Fibroblast of upper back skin (primary cell): ENCODE results near the gene RETREG2.

ENCODE experiments used
- DNase-seq: peaks from one replicate; pipeline ENCODE4 v3.0.0-alpha.2; 2013

Gene RETREG2

DNA sequence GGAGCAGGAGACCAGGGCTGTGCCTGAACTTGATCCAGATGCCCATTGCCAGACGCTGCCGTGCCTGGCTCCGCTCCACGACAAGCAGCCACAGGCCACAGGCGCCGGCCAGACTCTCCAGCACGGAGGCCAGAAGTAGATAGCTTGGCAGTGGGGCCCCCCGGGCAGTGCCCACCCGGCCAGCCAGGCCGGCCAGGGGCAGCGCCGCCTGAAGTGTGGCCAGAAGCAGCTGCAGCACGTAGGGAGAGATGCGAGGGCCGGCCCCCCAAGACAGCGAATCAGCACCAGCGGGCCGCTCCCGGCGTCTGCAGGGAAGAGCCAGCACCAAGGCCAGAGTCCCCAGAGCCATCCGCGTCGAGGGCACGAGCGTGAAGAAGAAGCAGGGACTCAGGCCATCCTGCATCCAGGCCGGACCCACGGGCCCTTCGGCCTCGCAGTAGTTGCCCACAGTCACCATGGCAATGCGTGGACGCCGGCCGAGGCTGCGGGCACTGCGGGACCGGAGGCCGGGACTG, 40.2 kb downstream of the RETREG2 start:
- peak; percentile 70 for DNase-seq

DNA sequence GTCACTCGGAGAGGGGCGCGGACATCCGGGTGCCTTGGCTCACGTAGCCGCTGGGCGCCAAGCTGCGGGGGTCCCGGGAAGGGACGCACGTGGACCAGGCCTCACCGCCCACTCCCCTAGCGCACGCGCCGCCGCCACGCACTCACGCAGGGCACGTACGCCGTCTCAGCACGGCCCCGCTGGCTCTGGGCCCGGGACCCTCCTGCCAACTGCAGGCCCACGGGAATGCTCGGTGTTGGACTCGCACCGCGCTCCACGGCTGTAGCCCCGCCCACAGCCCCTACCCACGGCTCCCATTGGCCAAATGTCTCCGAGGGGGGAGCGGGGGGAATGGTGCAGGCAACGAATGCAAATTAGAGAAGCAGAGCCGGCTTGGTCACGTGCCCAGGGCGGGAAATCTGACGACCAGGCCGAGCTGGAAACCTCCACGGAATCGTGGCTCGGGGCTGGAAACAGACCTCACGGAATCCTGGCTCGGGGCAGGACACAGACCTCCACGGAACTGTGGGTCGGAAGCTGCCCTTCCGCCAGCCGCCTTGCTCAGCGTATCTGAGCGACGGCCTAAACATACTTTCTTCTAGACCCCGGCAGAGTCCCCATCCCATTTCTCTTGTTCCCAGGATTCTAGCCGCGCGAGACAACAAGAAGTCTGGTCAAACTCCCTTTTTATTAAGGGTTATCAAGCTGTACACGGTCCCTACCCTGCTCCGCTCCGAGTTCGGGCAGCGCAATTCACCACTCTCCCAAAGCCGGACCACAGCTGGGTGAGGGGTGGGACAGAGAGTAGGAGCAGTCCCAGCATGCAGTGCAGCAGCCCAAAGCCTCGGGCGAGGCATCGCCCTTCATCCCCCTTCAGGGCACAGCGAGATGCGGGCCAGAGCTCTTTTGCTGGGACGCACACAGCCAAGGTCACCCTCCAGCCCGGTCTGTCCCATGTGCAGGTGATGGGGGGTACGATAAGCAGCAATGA, 40.9 kb downstream of the RETREG2 start, which contains the start of gene ABCB6:
ABCB6 (minus strand) TSS at position 227 of the 970 bp plus-strand sequence. CDS start 285 bp downstream, outside the sequence.
- peak; percentile 97 for DNase-seq

- DNase-seq = no peak
These were observed 41.9 kb downstream of the RETREG2 start for GRCh38 chr2:219219784-219220532.

GRCh38 chr2:219220652-219221402, 42.8 kb downstream of the RETREG2 start:
- no peak for DNase-seq

DNA sequence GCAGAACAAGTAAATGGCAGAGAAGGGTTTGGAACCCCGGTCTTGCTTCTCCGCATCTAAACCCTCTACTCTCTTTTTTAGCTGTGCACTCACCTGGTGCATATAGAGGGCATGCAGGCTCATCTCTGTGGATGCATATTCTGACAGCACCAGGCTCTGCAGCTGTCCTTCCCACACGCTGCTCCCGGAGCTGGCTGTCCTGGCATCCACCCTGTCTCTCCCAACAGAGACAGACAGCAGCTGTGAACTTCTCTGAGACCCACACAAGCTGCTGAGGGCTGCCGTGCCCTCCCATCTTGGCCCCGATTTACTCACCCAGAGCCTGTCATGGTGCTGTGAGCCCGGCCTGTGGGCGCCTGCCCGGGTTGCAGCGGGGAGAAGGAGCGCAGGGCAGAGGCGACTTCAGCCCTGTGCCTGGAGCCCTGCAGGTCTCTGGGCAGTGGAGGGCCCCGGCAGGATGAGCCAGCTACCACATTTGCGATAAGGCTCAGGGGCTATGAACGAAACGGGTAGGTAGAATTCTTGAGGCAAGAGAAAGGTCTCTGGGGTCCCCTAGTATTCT, 44.0 kb downstream of the RETREG2 start:
- DNase-seq = no peak

DNA sequence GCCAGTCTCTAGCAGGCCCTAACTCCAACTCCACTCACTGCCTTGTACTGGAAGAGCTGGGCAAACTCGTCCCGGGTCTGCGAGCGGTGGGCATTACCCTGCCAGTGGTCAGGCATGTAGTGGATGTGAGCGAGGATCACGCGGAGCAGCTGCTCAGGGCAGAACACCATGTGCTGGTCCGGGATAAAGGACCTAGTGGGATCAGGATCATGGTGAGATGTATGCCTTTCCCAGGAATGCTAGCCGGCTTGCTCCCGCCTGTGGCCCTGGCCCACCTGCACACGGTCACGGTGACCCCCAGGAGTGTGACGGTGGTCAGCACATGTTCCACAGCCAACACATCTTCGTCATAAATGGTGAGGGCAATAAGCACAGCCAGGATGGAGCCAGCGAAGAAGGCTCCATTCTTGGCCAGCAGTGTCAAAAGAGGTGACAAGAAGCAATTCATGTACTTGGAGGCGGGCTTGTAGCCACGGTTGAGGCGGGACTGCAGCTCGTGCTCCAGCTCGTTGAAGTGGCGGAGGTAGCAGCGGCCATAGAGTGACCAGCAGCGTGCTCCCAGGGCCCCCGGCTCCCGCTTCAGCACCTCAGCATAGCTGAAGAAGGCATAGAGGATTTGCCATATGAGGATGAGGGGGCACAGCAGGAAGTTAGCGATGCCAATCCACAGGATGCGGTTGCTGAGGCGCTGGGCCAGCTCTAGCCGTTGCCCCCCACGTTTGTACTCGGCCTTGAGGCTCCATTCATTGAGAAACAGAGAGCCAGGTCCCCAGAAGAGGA, 45.9 kb downstream of the RETREG2 start:
- DNase-seq = no peak

- no peak for DNase-seq
These were observed 47.3 kb downstream of the RETREG2 start for GRCh38 chr2:219225350-219225749.

DNA sequence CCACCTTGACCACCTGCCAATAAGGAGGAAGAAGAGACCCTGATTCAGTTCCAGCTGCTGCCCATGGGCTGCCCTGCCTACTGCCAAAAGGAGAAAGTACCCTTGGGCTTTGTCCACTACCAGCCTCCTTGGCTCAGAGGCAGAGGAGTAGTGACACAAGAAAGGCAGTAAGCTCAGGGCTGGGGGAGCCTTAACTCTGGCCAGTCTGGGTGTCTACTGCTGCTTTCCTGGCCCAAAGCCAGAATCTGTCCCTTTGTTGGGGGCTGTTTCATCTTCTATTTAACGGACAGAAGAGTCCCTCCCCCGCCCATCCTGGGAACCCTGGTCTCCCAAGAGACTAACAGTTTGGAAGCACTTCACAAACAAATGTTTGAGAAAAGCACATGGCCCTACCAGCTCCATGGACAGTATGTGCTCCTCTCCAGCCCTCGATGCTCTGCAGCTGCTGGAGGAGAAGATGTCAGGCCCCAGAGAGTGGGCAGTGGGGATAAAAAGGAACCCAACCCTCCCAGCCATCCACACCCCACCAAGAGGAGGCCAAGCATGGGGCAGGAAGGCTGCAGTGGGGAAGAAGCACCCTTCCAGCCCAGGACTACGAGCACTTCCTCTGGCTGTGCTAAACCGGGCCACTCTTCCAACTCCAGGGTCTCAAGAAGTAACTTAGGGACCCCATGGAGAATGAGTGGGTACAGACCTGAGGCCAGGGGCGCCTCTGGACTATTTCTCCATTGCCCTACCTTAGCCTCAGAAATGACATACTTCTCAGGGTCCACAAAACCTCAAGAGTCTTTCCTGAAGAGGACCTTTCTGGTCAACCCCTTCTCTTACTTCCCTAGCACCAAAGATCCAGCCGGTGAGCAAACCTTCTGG, 50.2 kb downstream of the RETREG2 start:
- no peak for DNase-seq

DNA sequence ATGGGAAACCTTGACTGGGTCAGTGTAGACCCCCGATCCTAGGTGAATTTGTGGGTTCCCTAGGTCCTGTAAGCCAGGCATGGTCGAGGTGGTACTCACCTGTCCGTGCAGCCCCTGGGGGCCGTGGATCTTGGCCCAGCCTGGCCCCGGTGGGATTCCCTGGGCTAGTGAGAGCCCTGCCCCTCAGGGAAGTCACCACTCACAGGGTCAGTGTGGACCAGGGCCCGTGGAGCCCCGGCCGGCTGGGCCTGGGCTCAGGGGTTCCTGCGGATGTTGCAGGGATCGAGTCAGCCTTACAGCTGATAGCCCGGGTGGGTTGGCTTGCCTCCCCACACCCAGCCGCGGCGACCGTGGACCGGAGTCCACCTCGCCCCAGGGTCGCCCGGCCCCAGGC, 50.8 kb downstream of the RETREG2 start:
- no peak for DNase-seq

GRCh38 chr2:219229305-219230058, 51.4 kb downstream of the RETREG2 start, which contains the start of the genes ANKZF1 and ATG9A:
TSS of gene ANKZF1 (plus strand) at chr2:219229806. CDS start at chr2:219230258, 452 bp downstream.
TSS of gene ATG9A (minus strand) at chr2:219229636. CDS start at chr2:219228024, 1,612 bp downstream.
- DNase-seq = peak; percentile 99

GRCh38 chr2:219230059-219230540, 52.0 kb downstream of the RETREG2 start:
- DNase-seq = peak; percentile 56

DNA sequence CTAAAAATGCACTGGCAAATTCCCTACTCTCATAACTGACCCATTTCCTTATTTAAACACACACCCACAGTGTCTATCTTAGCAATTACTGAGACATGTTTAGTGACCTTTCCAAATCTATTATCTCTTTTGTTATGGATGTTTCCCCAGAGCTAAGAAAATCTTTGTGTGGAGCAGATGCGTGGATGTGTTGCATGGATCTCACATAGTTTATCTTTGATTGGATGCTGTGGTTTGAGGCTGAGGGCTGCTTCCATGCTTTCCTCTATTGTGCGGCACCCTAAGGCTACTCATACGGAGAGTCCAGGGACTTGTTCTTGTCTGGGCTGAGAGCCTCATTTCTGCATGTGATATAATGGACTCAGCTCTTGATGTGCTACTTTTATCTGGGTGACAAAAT, 56.3 kb downstream of the RETREG2 start:
- no peak for DNase-seq
